KOPT-K1 (cell line): ENCODE measurements around the gene ARHGAP42.

Source experiments
- H3K27ac ChIP-seq: fragments of 200-600 bp; sonication (generic); 2 replicates; pipeline ENCODE4 v1.5.1; 2016; ENCODE audit warnings: antibody characterized with exemption, mild to moderate bottlenecking, low read depth, low read length; ENCODE audit not compliant: poor library complexity, severe bottlenecking
- H3K36me3 ChIP-seq: fragments of 200-600 bp; sonication (generic); 2 replicates; pipeline ENCODE4 v1.5.1; 2017; ENCODE audit warnings: antibody characterized with exemption, mild to moderate bottlenecking, low read length, moderate library complexity; ENCODE audit not compliant: insufficient read depth
- H3K9me3 ChIP-seq: fragments of 200-600 bp; sonication (generic); 2 replicates; pipeline ENCODE4 v1.5.1; 2017; ENCODE audit warnings: antibody characterized with exemption, low read length, mild to moderate bottlenecking; ENCODE audit not compliant: insufficient read depth, poor library complexity, severe bottlenecking

ARHGAP42 gene

GRCh38 chr11:100948936-100949335 is 261.8 kb downstream of the ARHGAP42 start:
- H3K36me3 ChIP-seq = no peaks in the 10 kb centered on the region
- no peaks in the 10 kb centered on the region for H3K9me3 ChIP-seq
- no peak overlapping the region for H3K27ac ChIP-seq

GRCh38 chr11:100949443-100949842 is 262.4 kb downstream of the ARHGAP42 start:
- H3K27ac ChIP-seq = no peak overlapping the region
- H3K9me3 ChIP-seq = no peaks in the 10 kb centered on the region
- no peaks in the 10 kb centered on the region for H3K36me3 ChIP-seq

- H3K36me3 ChIP-seq = no peaks in the 10 kb centered on the region
- H3K27ac ChIP-seq = no peak overlapping the region
- no peaks in the 10 kb centered on the region for H3K9me3 ChIP-seq
Observed at GRCh38 chr11:100955318-100955717, 268.2 kb downstream of the ARHGAP42 start.

- H3K36me3 ChIP-seq = no peaks in the 10 kb centered on the region
- H3K27ac ChIP-seq = no peak overlapping the region
- no peaks in the 10 kb centered on the region for H3K9me3 ChIP-seq
Observed at GRCh38 chr11:100956351-100956750, 269.3 kb downstream of the ARHGAP42 start.

- Histone ChIP-seq H3K27ac (no peak overlapping the region), H3K36me3 (no peaks in the 10 kb centered on the region), H3K9me3 (no peaks in the 10 kb centered on the region)
Observed at GRCh38 chr11:100957499-100957898, 270.4 kb downstream of the ARHGAP42 start.

- H3K27ac ChIP-seq = no peak overlapping the region
- H3K9me3 ChIP-seq = no peaks in the 10 kb centered on the region
- no peaks in the 10 kb centered on the region for H3K36me3 ChIP-seq
Observed at GRCh38 chr11:100961633-100962032, 274.5 kb downstream of the ARHGAP42 start.

- H3K9me3 ChIP-seq = no peaks in the 10 kb centered on the region
- H3K27ac ChIP-seq = no peak overlapping the region
Observed at GRCh38 chr11:100963375-100963774, 276.3 kb downstream of the ARHGAP42 start.

GRCh38 chr11:100964435-100964834 is 277.3 kb downstream of the ARHGAP42 start:
- Histone ChIP-seq H3K9me3 (no peaks in the 10 kb centered on the region), H3K36me3 (no peaks in the 10 kb centered on the region), H3K27ac (no peak overlapping the region)

More at GRCh38 chr11:100963375-100963774, 276.3 kb downstream of the ARHGAP42 start:
- H3K36me3 ChIP-seq = no peaks in the 10 kb centered on the region

- Histone ChIP-seq H3K36me3 (no peaks in the 10 kb centered on the region), H3K9me3 (no peaks in the 10 kb centered on the region), H3K27ac (no peak overlapping the region)
Observed at GRCh38 chr11:100965346-100965745, 278.3 kb downstream of the ARHGAP42 start.

GRCh38 chr11:100966366-100966765 is 279.3 kb downstream of the ARHGAP42 start:
- no peaks in the 10 kb centered on the region for H3K36me3 ChIP-seq
- H3K9me3 ChIP-seq = no peaks in the 10 kb centered on the region
- no peak overlapping the region for H3K27ac ChIP-seq

GRCh38 chr11:100969008-100969407 is 281.9 kb downstream of the ARHGAP42 start:
- Histone ChIP-seq H3K36me3 (no peaks in the 10 kb centered on the region), H3K27ac (no peak overlapping the region), H3K9me3 (no peaks in the 10 kb centered on the region)

GRCh38 chr11:100970283-100971164 is 283.4 kb downstream of the ARHGAP42 start:
- no peak overlapping the region for H3K27ac ChIP-seq
- no peaks in the 10 kb centered on the region for H3K36me3 ChIP-seq
- H3K9me3 ChIP-seq = no peaks in the 10 kb centered on the region

GRCh38 chr11:100972046-100972445 is 285.0 kb downstream of the ARHGAP42 start:
- H3K27ac ChIP-seq = no peak overlapping the region
- H3K9me3 ChIP-seq = no peaks in the 10 kb centered on the region
- H3K36me3 ChIP-seq = no peaks in the 10 kb centered on the region

- no peak overlapping the region for H3K27ac ChIP-seq
- H3K36me3 ChIP-seq = no peaks in the 10 kb centered on the region
- H3K9me3 ChIP-seq = no peaks in the 10 kb centered on the region
Observed at GRCh38 chr11:100978442-100978841, 291.4 kb downstream of the ARHGAP42 start.

- Histone ChIP-seq H3K27ac (no peak overlapping the region), H3K36me3 (no peaks in the 10 kb centered on the region), H3K9me3 (no peaks in the 10 kb centered on the region)
Observed at GRCh38 chr11:100978939-100979338, 291.9 kb downstream of the ARHGAP42 start.

GRCh38 chr11:100980156-100980555 is 293.1 kb downstream of the ARHGAP42 start:
- no peaks in the 10 kb centered on the region for H3K36me3 ChIP-seq
- H3K9me3 ChIP-seq = no peaks in the 10 kb centered on the region
- no peak overlapping the region for H3K27ac ChIP-seq
